Choroid plexus epithelial cell (primary cell): Measurements from ENCODE around the gene ARL2.

Source experiments
- DNase-seq: peaks from one replicate; pipeline ENCODE4 v3.0.0-alpha.2; 2010; ENCODE audit warnings: low read depth
- H3K4me3 ChIP-seq: 2 replicates; pipeline ENCODE4 v1.5.1; 2011; ENCODE audit warnings: low read depth, mild to moderate bottlenecking, control low read depth, low read length, moderate library complexity
- TF ChIP-seq, protein P1 (sequence below): conservative IDR thresholded peaks from 2 replicates; pipeline ENCODE4 v1.5.1; 2011; ENCODE audit warnings: low read depth, mild to moderate bottlenecking, control low read depth, inconsistent platforms, low read length, moderate library complexity

Gene ARL2

DNA sequence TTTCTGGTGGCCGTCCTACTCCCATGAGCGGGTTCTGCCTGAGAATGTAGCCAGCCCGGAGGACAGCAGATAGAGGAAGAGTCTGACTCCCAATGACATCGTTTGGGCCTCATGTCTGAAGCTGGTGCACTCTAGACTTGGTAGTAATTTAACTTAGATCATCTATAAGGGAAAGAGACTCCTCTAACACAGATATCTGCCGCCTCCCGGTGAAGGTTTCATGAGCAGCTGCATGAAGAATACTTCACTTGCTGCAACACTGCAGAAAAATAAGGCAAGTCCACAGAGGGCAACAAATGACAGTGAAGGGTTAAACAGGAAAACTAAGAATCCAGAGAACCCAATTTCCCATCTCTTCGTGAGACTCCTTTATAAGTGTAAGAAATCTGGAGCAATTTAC is 5.9 kb upstream of the ARL2 start:
- DNase-seq: no peak
- H3K4me3 ChIP-seq: no peak overlapping the region
- TF ChIP-seq, protein P1, sequence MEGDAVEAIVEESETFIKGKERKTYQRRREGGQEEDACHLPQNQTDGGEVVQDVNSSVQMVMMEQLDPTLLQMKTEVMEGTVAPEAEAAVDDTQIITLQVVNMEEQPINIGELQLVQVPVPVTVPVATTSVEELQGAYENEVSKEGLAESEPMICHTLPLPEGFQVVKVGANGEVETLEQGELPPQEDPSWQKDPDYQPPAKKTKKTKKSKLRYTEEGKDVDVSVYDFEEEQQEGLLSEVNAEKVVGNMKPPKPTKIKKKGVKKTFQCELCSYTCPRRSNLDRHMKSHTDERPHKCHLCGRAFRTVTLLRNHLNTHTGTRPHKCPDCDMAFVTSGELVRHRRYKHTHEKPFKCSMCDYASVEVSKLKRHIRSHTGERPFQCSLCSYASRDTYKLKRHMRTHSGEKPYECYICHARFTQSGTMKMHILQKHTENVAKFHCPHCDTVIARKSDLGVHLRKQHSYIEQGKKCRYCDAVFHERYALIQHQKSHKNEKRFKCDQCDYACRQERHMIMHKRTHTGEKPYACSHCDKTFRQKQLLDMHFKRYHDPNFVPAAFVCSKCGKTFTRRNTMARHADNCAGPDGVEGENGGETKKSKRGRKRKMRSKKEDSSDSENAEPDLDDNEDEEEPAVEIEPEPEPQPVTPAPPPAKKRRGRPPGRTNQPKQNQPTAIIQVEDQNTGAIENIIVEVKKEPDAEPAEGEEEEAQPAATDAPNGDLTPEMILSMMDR: peak; percentile 15

DNA sequence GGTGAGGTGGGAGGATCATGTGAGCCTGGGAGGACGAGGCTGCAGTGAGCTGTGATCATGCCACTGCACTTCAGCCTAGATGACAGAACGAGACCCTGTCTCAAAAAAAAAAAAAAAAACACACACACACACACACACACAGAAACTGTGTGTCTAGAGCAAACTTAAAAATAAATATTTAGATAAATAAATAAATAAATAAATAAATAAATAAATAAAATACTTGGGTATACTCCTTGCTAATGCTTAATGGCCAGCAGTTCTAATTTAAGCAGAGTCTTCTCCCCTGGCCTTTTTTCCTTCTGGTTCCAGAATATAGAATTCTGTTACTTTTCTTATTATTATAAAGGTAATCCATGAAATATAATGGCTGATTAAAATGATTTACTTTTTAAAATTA is 5.1 kb upstream of the ARL2 start:
- H3K4me3 ChIP-seq: no peak overlapping the region
- DNase-seq: no peak
- TF ChIP-seq, protein P1: no peak

DNA sequence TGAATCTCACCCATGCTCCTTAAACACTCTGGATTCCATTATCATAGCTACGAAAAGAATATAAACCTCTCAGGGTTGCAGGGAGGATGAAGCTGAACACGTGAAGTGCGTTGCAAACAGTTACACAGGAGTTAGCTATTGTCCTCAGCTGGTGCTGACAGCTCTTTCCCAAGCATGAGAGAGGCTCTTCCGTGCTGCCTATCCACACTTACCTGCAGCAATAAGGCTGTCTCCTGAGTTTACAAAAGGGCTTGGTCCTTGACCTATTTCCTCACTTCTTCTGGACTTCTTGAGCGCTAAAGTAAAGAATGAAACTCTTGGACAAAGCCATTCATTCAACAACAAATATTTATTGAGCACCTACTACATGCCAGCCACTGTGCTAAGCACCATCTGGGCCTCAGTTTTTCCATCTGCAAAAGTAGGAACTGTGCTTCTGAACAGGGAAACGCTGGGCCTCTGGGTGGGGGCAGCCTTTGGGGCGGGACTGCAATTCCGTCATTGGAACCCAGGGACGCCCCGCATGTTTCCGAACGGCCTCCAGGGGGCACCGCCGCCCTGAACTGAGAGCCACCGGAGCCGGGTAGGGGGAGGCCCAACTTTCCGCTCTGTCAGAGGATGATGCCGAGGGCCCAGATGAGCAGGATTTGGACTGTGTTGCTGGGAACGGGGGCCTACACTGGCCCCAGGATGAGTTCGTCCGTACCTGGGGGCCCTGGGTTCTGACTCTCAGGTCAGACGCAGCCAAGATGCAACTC is 651 bp upstream of the ARL2 start:
- DNase-seq: peak; percentile 90
- H3K4me3 ChIP-seq: peak overlapping the region; percentile 84
- TF ChIP-seq, protein P1: peak; percentile 85

DNA sequence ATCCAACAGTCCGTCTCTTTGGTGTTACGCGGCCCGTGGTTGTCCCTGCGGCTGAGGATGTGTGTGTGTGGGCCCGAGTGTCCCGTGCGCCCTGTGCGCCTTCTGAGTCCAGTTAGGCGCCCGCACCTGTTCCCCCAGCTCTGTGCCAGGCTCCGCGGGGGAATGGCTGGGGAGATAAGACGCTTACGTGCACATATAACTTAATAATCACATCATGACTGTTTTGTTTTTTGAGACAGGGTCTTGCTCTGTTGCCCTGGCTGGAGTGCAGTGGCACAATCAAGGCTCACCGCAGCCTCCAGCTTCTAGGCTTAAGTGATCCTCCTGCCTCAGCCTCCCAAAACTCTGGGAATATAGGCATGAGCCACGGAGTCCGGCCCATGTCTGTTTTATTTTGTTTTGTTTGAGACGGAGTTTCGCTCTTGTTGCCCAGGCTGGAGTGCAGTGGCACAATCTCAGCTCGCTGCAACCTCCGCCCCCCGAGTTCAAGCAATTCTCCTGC is 817 bp downstream of the ARL2 start:
- no peak for DNase-seq
- TF ChIP-seq, protein P1: no peak

DNA sequence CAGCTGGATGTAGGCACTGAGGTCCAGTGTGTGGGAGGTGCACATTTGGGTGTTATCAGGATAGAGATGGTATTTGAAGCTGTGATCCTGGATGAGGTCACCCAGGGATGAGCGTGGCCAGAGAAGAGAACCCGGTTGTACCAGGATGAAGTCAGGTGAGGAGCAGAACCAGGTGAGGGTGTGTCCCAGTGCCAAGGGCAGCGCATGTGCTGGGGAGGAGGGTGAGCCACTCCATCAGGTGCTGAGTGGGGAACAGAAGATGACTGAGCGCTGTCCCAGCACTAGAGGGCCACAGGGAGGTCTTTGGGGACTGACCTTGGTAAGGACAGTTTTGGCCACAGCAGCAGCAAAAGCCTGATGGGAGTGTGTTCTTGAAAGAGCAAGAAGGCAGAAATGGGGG is 2.7 kb downstream of the ARL2 start:
- TF ChIP-seq, protein P1: no peak
- no peak overlapping the region for H3K4me3 ChIP-seq
- DNase-seq: no peak

More for the DNA sequence above, 817 bp downstream of the ARL2 start:
- peak overlapping the region; percentile 84 for H3K4me3 ChIP-seq

DNA sequence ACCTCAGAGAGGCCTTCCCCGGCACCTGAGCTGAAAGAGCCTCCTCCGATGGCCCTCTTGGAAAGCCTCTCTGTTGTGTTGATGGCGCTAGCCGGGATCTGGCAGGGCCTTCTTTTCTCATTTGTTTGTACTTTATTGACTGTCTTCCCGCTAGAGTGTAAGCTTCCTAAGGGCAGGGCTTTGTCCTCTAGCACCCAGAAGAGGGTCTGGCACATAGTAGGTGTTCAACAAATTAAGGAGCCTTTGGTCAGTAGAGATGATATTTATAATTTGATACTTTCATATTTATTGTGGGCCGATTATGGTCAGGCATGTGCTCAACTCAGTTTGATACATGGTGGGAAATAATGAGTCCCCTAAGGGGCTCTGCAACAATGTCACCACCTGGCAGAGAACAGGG is 4.0 kb downstream of the ARL2 start:
- DNase-seq: no peak
- TF ChIP-seq, protein P1: no peak
- no peak overlapping the region for H3K4me3 ChIP-seq

DNA sequence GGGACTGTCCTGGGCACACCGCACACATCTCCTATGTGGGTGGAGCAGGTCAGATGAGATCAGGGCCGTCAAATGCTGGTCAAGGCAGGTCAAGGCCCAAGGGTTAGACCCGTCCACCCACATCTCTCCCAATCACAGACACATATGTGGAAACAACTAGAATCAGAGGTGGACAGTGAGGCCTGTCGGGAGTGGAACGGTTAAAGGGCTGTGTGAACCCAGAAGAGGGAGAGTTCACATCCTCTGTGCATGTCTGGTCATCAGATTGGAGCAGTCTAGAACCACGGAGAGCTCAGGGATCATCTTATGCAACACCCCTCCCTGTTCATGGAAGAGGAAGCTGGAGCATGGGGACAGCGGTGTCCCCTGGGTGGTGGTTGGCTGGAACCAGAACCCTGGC is 5.9 kb downstream of the ARL2 start:
- TF ChIP-seq, protein P1: no peak

More for the DNA sequence above, 5.9 kb downstream of the ARL2 start:
- no peak overlapping the region for H3K4me3 ChIP-seq
- no peak for DNase-seq
